HS-27A (cell line): ENCODE results near the gene DESI2.
"Not testable (repeated sequence)": the region's sequence is repeated elsewhere in the genome, so short reads cannot be mapped to it uniquely, and the experiment has no call there.

Experiments
- DNase-seq: peaks from one replicate; pipeline ENCODE4 v3.0.0-alpha.2; 2012; ENCODE audit warnings: low read depth, missing footprints

Gene DESI2

GRCh38 chr1:244654108-244655038 lies 1.4 kb downstream of the DESI2 start:
- DNase-seq: no peak

DNA sequence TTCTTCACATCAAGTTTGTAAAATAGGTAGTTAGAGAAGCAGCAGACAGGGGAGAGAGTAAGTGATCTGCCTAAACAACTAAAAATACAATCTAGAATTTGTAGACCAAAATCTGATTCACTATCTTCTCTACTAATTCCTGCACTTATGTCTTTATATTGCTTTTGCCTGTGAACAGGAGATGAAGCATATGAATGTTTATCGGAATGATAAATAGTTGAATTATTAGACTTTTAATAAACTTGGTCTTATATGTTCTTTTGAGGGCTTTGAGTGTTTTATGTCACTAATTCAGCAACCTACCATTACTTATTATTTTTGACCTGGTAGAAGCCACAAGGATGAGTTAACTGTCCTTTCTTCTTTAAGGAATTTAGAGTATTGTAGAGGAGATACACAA lies 2.3 kb downstream of the DESI2 start:
- no peak for DNase-seq

GRCh38 chr1:244657421-244657820 lies 4.5 kb downstream of the DESI2 start:
- DNase-seq: no peak

- no peak for DNase-seq
These were observed 6.8 kb downstream of the DESI2 start for GRCh38 chr1:244659694-244660093.

GRCh38 chr1:244660595-244660994 lies 7.7 kb downstream of the DESI2 start:
- DNase-seq: no peak

- not testable (repeated sequence) for DNase-seq
These were observed 8.8 kb downstream of the DESI2 start for GRCh38 chr1:244661569-244662312.

GRCh38 chr1:244662599-244662998 lies 9.7 kb downstream of the DESI2 start:
- DNase-seq: no peak

GRCh38 chr1:244664353-244664752 lies 11.4 kb downstream of the DESI2 start:
- DNase-seq: no peak

GRCh38 chr1:244665771-244666217 lies 12.9 kb downstream of the DESI2 start:
- DNase-seq: no peak

GRCh38 chr1:244666672-244667418 lies 13.9 kb downstream of the DESI2 start:
- not testable (repeated sequence) for DNase-seq

DNA sequence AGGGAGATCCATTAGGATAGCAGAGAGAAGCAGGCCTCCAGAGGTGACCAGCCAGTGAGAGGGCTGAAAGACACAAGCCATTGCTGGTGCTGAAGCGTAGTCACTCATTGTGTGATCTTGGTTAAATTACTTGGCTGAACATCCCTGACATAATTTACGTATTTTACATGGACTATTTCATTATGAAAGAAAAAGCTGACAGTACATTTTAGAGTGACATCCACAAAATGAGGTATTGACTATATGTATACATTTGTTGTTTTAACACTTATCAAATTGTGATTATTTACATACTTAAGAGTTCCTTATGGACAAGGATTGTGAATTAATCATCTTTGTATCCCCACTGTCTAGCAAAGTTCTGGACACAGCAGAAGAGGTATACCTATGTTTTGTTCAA lies 14.9 kb downstream of the DESI2 start:
- DNase-seq: no peak

GRCh38 chr1:244672946-244673682 lies 20.2 kb downstream of the DESI2 start:
- no peak for DNase-seq

- no peak for DNase-seq
These were observed 21.5 kb downstream of the DESI2 start for GRCh38 chr1:244674446-244674845.

- no peak for DNase-seq
These were observed 22.2 kb downstream of the DESI2 start for GRCh38 chr1:244675167-244675566.

- DNase-seq: no peak
These were observed 25.8 kb downstream of the DESI2 start for GRCh38 chr1:244678697-244679096.

DNA sequence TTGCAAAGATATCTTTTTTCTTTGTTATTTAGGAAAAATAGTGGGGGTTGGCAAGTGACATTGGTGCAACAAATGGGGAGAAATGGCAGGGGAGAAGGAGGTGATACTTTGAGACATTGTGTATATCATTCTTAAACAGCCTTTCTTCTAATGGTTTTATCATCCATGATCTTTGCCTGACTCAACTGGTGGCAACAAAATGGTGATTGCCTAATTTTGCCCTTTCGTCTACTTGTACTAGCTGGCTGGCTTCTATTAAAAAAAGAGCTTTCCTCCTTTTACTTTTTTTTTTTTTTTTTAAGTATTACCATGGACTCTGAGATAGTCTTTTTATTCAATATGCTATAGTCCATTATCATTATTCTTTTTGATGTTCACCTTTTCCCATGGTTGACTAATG lies 27.7 kb downstream of the DESI2 start:
- no peak for DNase-seq

DNA sequence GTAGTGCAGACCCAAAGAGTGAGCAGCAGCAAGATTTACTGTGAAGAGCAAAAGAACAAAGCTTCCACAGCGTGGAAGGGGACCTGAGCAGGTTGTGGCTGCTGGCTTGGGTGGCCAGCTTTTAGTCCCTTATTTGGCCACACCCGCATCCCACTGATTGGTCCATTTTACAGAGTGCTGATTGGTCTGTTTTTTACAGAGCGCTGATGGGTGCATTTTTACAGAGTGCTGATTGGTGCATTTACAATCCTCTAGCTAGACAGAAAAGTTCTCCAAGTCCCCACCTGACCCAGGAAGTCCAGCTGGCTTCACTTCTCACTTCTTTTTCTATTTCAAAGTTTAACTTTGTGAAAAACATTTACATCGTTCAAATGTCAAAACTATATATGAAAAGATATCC lies 29.2 kb downstream of the DESI2 start:
- not testable (repeated sequence) for DNase-seq

DNA sequence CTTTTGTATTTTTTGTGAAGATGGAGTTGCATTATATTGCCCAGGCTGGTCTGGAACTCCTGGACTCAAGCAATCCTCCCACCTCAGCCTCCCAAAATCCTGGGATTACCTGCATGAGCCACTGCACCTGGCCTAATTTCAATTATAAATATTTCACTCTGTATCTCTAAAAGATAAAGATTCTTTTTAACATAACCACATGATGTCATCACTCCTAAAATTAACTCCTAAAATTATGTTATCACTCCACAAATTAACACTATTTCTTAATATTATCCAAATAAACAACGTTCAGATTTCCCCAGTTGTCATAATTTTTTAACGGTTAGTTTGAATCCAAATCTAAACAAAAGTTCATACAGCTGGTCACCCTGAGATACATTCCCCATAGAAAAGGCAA lies 43.0 kb downstream of the DESI2 start:
- DNase-seq: no peak

- no peak for DNase-seq
These were observed 46.8 kb downstream of the DESI2 start for GRCh38 chr1:244699741-244700140.

DNA sequence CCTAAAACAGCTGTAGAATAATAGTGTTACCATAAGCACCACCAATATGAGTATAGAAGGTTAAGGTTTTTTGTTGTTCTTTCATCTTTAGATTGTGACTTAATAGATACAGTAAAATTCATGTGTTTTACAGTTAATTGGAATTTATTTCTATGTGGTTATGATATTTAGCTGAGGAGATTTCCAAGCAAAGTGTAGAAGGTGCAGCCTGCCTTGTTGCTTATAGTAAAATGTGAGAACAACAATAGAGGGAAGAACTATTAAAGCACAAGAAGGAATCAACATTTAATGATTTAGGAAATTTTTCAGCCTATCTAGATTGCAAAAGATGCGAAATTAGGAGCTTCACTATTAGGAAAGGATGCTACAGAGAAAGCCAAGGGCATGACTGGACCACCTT lies 47.9 kb downstream of the DESI2 start:
- no peak for DNase-seq

DNA sequence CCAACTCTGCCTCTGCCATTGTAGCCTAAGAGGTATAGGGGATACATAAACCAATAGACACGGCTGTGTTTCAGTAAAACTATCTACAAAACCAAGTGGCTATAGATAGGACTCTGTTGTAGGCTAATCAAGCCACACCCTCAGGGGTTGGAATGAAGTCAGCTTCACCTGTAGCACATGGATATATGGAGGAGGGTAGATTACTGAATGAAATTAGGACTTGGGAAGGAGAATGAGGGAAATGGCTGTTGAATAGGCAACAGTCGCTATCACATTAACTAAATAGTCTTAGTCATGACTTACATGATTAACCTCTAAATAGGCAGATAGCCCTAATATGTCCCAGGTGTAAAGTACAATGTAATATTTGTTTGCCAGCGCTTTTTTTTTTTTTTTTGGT lies 49.7 kb downstream of the DESI2 start:
- DNase-seq: no peak

DNA sequence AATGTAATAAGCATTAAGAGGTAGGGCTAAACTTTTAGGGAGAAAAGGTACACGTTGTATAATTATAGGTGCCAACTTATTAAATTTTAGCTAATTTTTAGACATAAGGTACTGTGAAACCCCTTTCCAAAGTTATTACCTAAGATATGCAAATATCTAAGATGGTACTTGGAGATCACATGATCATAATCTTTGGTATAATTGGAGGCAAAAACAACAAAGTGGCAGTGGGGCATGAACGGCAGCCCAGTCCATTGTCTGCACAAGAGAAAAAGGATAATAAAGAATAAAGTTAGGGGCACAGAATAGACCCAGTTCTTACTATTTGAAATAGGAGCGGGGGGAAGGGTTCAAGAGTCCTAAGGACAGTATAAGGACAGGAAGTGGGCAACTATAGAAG lies 51.2 kb downstream of the DESI2 start:
- no peak for DNase-seq
